GM21381 (cell line): Measurements from ENCODE around the gene FAM47C.
"Not testable (repeated sequence)": the region's sequence is repeated elsewhere in the genome, so short reads cannot be mapped to it uniquely, and the experiment has no call there.

Experiments
- ATAC-seq: cut with Tn5 transposase; IDR thresholded peaks from one replicate; pipeline ENCODE4 v1.9.1; 2021; ENCODE audit warnings: mild to moderate bottlenecking, moderate library complexity; ENCODE audit not compliant: unreplicated experiment

The FAM47C gene

DNA sequence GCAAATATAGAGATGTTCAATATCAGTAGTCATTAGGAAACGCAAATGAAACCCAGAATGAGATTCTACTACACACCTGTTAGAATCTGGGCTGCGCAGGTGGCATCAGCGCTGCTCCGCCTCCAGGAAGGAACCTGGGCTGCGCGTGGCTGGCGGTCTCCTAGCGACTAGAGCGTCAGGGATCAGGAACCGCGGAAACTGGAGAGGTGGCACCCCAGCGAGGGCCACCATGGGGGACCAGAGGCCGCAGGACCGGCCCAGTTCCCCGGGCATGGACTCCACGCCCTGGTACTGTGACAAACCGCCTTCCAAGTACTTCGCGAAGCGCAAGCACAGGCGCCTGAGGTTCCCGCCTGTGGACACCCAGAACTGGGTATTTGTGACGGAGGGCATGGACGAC is at the start of gene FAM47C:
Gene FAM47C, plus strand, starts transcription at position 185 of the 400 bp plus-strand sequence. Its CDS starts 45 bp downstream, at position 230.
- ATAC-seq = not testable (repeated sequence)

DNA sequence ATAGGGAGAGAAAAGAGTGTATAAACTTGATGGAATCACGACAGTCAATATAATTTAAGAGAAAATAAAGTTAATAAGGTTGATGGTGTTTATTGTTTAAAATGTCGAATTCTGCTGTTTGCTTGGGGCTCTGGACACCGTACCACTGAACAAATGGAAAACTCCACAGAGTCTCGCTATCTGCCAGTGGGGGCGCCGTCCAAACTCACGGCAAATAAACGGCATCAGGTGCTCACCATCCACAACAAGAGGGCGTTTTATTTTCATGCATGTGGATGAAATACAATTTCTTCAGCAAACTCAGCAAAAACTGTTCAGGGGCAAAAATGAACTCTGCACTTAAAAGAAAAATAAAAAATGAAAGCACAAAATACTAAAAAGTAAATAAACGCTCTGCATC is 46.6 kb upstream of the FAM47C start:
- ATAC-seq = no peak

DNA sequence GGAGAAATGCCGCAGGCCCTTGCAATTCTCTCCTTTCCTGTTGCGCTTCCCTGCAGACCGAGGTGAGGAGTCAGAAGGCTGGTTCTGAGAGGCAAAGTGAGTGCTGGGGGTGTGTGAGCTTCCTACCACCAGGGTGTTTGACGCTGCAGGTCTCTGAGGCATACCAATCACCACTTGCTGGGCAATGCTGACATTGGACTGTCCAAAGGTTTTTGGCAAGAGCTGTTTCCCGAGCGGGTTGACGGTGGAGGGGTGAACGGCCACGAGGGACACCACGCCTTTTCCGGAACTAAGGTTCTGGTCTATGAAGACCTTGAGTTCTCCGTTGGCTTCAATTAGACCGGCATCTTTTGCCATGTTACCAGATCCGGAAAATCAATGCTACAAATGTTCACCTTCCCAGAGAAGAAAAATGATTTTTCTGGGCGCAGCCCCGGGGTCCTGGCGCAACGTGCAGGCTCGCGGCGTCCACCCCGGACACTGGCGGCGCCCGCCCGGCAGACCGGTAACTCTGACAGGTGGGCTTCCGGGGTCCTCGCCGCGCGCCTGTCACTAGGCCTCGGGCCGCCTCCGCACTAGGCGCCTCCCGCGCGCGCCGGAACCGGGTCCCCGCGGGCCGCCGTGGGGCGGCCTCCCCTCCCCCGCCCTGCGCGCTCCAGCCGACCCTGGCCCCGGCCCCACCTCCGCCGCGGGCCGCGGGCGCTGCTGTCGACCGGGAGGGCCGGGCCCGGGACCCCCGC is 44.9 kb upstream of the FAM47C start:
- no peak for ATAC-seq

DNA sequence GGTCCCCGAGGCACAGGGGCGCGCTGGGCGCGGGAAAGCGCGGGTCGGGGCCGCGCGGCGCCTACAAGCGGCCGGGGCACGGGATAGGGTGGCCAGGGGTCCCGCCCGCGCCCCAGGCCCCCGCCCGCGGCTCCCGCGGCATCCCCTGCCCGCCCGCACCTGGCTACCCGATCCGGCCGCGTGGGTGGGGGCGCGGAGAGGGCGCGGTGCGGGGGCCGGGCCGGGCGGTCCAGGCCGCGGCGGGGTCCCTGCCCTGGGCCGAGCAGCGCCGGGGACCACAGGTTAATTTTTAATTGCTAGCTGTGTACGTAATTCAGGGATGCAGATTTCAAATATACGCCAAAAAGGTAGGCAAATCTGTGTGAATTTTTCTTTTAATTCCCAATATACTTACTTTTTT is 44.3 kb upstream of the FAM47C start:
- ATAC-seq = no peak

DNA sequence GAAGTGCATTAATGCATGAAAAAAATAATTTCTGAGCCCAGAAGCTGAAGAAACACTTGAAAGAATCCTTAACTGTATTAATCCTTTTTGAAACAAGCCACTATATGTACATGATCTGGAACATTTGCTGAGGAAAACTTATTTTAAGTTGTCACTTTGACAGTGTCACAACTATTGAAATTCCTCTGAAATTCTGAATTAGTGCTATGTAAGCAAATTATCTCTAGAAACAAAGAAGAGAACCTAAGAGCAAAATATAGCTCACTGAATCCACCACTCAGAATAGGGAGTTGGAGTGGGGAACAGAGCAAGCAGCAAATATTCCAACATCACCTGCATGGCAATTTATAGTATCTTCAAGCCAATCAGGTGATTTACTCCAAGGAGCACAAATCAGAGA is 34.6 kb upstream of the FAM47C start:
- no peak for ATAC-seq

DNA sequence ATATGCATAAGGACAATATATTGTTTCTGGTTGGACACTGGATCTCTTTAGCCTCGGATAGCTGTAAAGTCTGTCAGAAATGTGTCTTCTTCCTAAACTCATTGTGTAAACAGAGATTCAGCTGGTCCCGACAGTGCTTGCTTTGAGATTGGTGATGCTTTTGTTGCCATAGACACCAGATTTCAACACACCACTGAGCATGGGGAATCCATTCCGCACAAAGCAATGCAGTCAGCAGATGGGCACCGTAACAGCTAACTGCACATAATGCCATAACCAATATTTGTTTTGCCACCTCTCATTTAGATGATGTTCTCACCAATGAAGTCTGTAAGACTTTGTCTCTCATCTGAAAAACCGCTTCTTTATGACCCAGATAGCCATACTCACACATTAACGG is 33.3 kb upstream of the FAM47C start:
- no peak for ATAC-seq

DNA sequence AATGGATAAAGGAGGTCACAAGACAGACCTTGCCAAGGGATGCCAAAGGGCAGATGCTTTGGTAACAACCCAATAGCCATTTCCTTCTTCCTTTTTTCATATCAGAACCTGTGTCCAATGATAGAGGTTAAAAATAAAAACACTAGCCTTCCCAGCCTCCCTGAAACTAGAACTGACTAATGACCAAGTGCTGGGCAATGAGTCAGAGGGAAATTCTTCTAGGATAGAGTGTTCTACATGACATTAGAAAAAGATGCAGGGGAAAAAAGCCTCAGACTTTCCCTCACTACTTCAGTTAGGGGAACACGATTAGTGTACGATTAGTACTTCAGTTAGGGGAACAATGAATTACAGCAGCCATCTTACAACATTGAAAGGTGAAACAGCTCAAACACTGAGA is 29.3 kb upstream of the FAM47C start:
- ATAC-seq = no peak

DNA sequence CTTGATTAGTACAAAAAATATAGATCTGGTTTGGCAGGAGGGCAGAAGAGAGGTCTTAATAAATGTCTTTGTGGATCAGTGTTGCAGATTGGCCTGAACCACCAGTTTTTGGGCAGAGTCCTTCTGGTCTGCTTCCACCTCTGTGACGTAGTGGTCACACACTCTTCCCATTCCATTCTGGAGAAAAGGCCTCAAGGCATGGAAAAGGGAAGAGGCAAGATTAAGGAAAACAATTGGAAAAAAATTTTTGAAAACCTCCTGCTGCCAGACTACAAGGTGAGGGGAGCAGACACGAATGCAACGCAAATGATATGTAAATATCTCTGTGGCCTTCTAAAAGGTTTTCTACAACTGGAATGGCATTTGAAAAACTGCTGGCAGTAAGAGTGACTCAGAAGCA is 24.3 kb upstream of the FAM47C start:
- no peak for ATAC-seq

DNA sequence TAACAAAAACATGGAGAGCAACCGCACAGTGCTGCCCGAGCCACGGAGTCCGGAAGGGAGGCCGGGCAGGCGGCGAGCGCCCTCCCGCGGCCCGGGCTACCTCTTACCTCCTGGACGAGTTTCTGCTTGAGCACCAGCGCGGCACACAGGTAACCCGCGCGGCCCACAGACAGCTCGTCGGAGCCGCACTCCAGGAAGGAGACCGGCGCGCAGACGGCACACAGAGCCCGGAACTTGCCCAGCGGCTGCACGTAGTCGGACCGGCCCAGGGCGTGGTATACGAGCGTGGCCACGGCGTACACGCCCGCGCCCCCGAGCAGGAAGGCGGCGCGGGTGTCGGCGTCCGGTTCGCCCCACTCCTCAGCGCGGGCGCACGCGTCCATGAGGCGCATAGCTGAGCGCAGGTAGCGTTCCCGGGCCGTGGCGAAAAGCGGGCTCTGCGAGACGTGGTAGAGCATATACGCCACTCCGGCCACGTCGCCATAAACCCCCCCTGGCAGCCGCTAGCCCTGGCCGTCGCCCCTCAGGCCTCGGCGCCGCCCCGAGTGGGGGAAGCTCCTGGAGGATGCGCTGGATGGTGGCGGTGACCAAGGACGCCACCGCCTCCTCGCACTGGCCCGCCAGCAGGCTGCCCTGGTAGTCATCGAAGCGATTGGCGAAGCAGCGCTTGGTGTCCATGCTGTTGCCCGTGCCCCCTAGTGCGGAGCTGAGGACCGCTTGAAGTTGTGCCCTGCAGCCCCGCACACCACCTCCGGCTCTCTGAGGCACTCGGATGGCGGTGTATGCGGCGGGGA is 22.6 kb upstream of the FAM47C start:
- not testable (repeated sequence) for ATAC-seq

DNA sequence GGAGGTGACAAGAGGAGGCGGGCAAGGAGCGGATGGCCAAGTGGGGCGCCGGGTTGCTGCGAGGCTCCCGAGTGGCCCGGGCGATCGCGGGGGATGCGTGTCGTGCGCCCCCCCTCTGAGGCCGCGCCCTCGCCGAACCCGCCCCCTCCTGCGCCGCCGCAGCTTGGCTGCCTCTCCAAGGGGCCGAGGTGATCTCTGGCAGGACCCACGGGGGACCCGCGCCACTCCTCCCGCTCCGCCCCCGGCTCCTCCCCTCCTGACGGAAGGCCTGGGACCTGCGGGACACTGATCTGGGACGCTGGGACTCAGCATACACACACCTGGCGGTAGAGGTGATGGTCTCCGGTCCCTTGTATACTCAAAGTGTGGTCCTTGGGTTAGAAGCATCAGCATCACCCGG is 21.9 kb upstream of the FAM47C start:
- no peak for ATAC-seq

DNA sequence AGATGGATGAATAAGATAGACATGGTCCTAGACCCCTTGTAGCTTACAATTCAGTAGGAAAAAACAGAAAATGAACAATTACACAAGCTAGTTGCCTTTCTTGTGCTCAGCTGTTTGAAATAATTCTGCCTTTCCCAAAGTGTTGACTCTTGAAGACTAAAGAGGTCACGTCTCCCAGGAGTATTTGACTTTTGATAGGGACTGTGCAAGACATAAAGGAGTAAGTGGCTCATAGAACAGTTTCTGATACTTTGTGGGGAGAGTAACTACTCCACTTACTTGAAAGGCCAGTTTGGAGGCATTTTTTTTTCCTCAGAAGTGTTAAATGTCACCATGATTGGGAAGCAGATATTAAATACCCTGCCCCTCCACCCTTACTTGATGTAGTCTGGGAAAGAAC is 21.0 kb upstream of the FAM47C start:
- ATAC-seq = not testable (repeated sequence)

DNA sequence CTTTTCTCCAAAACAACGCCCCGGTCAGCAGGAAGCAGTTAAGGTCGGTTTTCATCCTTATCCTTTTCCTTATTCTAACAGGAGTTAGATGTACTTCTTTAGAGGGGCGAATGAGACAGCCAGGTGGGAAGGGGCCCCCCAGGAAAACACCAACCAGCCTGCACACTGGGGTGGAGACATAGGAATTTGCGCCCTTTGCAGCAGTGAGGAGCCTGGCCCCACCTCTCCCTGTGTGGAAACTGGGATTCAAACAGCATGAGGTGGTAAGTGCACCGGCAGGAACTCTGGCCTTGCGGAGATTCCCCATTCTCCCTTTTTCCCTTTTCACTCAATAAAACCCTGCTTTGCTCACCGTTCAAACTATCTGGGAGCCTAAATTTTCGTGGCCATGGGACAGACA is 8.0 kb upstream of the FAM47C start:
- ATAC-seq = no peak

DNA sequence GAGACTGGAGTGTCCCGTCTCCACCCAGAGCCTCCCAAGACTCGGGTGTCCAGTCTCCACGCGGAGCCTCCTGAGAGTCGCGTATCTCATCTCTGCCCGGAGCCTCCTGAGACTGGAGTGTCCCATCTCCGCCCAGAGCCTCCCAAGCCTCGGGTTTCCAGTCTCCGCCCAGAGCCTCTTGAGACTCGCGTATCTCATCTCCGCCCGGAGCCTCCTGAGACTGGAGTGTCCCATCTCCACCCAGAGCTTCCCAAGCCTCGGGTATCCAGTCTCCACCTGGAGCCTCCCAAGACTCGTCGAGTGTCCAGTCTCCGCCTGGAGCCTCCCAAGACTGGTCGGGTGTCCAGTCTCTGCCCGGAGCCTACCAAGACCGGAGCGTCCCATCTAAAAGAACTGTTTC is 2.3 kb downstream of the FAM47C start:
- ATAC-seq = no peak

DNA sequence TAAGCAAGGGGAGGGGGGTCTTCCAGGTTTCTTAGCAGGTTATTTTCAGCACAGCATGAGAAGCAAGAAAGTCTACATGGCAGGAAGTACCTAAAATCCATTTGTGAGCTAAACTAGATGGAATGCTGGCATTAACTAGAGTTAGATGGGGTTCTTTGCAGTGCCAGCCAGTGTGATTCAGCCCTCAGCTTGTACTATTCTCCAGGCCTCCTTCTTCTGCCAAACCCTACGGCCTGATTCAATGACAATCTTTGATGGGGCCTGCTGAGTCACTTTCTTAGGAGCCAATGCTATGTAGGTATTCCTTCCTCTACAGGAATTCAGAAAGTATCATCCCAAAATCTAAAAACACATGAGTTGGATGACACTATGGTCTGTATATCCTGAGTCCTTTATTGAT is 26.1 kb downstream of the FAM47C start:
- not testable (repeated sequence) for ATAC-seq

DNA sequence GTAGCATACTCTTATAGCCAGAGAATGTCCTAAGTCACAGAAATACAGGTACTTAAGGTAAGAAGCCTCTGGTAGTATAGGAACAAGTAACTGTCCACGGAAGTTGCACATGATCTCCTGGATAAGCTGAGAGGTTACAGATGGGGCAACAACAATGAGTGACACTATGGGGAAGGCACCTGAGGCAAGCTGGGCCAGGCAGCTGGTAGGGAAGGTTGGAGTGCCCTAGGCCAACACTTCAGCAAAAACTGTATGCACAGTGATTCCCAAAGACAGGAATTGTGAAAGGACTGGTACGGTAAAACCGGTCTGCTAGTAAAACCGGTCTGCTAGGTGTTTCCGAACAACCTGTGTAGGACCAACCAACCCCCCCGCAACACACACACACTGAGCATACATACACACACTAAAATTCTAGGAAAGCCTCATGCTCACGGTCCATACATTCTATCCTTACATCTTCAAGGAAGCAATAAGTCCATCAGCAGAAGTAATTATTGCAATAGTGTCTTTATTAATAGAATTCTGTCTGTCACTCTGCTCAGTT is 28.6 kb downstream of the FAM47C start:
- ATAC-seq = not testable (repeated sequence)

DNA sequence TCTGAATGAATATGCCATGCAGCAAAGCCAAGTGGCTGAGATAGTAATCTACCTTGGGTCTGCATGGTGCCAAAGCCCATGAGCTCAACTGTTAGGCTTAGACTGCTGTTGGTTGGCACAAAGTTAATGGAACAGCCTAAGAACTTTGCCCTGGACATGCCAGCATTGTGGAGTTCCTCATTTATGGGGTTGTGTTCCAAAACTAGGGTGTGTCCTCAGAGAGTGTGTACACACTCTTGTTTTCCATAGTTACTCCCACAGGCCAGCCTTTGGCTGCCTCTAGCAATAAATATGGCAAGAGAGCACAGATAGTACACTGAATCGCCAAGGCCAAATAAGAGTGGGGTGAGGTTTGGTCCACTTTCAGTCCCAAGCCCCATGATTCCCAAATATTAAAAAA is 30.6 kb downstream of the FAM47C start:
- ATAC-seq = not testable (repeated sequence)

DNA sequence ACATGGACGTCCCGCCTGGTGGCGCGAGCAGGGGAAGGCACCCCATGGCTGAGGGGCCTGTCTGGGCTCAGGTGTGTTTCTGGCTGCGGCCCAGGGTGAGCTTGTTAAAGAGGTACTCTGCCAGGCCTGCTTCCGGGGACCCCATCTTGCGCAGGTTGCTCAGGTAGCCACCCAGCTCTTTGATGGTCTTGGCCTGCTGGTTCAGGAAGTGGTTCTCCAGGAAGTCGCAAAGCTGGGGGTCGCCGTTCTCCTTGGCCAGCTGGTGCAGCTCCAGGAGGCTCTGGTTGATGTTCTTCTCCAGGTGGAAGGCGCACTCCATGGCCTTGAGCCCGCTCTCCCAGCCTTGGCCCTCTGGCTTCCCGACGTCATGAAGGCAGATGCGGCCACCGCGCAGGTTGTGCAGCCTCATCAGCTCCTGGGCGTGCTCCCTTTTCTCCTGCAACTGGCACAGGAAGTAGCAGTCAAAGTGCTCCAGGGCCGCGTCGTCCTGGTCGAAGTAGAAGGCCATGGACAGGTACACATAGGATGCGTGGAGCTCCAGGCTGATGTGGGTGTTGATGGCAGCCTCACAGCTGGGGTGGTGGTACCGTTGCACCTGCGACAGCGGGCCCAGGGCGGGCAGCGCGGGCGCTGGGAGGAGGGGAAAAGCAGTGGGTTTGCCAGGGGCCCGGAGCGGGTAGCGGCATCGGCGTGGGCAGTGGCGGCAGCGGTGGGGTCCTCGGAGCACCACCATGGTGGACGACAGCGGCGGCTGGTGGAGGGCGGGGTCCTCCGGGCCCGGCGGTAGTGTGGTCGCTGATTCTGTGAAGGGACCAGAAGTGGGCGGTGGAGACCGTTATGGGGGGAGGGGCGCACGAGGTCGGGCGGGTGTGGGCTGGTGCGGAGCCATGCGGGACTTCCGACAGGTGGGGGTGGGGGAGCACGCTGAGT is 35.1 kb downstream of the FAM47C start:
- not testable (repeated sequence) for ATAC-seq

DNA sequence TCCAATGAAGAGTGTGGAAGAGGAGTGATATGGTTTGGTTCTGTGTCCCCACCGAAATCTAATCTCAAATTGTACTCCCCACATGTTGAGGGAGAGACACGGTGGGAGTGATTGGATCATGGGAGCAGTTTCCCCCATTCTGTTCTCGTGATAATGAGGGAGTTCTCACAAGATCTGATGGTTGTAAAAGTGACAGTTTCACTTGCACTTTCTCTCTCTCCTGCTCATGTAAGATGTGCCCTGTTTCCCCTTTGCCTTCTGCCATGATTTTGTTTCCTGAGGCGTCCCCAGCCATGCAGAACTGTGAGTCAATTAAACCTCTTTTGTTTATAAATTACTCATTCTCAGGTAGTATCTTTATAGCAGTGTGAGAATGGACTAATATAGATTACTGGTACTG is 39.6 kb downstream of the FAM47C start:
- no peak for ATAC-seq

DNA sequence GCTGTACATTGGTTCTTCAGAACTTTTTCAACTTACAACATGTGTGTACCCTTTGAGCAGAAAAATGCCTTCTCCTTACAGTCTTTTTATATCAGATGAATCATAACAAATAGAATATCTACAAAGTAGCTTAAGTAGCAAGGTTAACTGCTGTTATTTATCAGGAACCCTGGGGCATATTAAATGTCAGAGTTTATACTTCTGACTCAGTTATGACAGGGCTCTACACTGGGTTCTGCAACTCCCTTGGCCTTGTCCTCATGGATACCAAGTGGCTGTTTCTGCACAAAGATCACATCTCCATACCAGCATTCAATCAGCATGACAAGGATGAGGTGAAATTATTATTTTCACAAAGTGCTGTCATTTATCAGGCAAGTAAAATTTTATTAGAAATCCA is 49.4 kb downstream of the FAM47C start:
- ATAC-seq = not testable (repeated sequence)

DNA sequence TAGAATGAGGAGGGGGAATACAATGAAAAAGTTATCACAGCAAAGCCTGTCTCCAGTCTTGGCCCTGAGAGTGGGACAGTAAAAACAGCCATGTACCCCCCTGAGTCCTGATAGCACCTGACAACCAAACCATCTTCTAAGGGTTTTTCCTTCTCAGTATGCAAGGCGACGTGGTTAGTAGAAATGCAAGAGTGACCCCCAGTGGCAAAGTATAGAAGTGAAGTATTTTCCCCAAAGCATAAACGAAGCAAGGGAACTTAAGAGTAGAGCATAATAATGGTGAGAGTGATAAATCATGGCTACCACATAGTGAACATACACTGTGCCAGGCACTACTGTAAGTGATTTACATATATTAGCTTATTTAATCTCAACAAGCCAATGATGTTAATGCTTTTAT is 52.8 kb downstream of the FAM47C start:
- ATAC-seq = peak; percentile 48
